ENCODE data around the gene ZCCHC3.
A peak's percentile ranks its signal among the peaks of the same experiment; 100 is the strongest.

ZCCHC3 gene

DNA sequence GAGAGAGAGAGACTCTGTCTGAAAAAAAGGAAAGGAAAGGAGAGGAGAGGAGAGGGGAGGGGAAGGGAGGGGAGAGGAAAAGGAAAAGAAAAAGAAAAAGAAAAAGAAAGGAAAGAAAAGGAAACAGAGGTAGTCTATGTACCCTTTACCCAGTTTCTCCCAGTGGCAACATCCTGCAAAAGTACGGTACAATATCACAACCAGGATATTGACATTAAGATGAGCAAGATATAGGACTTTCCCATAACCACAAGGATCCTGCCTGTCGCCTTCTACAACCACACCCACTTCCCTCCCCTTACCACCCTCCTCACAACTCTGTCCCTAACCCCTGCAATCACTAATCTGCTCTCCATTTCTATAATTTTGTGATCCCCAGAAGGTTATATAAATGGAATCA, 10.9 kb upstream of the ZCCHC3 start:
- DNase-seq: no peak

DNA sequence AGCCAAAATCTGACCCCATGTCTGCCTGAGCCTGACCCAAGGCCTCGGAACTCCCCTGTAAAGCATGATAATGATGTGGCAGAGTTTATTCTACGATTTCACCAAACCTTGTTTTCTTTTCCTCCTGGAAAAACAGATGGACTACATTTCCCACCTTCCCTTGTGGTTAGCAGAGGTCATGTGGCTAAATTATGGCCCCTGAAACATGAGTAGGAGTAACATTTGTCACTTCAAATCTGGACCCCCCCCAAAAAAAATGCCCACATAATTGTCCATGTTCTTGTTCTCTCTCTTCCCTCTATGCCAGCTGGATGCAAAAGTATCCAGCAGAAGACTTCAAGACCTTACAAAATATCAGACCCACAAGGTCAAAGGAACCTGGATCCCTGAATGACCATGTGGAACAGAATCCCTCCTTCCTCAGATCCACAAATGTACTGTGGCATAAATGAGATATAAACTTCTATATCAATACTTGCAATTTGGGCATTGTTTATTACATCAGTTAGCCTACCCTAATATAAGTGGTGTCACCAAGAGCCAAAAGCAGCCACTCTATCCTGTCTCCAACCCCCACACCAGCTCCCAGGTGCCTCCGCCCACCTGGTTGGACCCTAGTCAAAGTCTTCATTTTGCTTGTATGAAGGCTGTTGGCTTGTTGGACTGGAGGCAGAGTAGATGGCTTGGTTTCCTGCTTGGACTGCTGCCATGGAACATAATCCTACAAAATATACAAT, 8.2 kb upstream of the ZCCHC3 start:
- DNase-seq: no peak

DNA sequence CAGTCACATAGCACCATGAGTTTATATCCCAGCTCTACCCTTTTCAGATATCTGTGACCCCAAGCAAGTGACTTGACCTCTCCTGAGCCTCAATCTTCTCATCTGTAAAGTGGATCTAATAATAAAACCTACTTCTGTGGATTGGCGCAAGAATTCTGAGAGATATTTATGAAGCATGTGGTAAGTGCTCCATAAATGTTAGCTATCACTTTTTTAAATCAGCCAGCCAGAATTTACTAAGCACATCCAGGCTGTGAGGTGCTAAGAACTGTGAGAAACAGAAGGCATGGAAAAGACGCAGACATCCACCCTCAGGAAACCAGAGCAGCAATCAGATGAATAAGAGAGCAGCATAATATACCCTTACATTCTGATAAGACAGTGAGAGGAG, 7.7 kb upstream of the ZCCHC3 start:
- no peak for DNase-seq

DNA sequence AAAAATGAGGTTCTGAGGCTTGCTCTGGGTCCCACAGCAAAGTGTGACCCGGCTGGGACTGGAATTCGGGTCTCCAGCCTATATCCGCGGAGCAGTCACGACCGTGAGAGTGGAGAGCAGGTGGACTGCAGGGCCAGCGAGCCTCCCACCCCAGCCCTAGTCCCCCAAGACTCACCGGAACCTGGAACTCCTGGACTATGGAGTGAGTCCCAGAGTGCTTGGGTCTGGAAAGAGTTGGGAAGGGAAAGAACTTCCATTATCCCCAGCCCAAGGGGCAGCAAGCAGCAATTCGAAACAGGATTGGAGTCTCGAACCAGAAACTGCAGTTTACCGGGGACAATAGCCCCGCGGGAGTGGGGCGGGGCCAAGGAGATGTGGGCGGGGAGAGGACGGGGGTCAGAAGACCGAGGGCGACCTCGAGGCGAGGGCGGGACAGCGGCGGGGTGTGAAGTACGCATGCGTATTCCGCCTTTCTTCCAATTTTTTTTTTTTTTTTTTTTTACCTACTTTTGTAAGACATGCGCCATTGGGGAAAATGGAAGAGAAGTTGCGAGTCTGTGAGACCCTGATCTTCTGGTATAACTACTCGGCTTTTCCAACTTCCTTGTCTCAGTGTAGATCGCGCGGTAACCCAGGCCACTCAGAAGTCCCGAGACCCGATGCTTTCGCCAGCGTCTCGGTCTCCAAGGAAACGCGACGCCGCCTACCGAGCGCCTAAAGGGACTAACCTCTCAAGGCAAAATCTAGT, 7.1 kb upstream of the ZCCHC3 start, which contains the start of gene C20orf96:
Gene C20orf96, minus strand, starts transcription at position 667 of the 748 bp plus-strand sequence. Its CDS starts 140 bp downstream, at position 527.
- DNase-seq: peak; percentile 92

DNA sequence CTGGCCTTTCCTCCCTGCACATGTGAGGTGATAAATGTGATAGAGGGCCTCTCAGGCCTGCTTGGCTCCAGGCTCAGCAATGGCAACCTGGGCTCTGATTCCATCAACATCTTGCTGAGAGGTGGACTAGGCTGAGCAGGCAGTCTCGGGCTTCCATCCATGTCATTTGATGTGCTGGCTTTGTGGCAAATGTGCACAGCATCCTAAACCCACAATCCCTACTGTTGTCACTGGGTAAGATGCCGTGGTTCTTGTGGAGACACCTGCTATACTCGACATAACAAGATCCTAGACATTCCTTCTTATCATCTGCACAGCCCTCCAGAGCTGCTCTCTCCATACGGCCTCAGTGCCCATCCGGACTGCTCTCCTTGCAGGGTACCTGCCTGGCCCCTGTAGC, 2.8 kb upstream of the ZCCHC3 start:
- DNase-seq: no peak

DNA sequence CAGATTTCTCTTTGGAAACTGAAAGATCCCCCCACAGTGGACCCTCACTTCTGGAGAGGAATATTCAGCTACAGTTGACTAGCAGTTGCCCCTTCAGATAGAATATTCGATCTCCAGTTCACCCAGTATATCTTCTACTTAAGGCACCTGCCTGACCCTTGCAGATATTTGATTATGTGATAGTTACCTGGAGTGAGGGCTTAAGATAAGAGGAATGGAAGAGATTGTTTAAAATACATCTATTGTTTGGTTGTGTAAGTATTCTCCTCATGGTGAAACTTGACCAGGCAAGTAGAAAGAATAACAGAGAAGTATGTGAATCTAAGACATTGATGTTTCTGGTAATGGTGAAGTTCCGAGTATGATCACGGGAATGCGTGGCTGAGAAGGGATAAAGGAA, 1.6 kb upstream of the ZCCHC3 start:
- DNase-seq: no peak

DNA sequence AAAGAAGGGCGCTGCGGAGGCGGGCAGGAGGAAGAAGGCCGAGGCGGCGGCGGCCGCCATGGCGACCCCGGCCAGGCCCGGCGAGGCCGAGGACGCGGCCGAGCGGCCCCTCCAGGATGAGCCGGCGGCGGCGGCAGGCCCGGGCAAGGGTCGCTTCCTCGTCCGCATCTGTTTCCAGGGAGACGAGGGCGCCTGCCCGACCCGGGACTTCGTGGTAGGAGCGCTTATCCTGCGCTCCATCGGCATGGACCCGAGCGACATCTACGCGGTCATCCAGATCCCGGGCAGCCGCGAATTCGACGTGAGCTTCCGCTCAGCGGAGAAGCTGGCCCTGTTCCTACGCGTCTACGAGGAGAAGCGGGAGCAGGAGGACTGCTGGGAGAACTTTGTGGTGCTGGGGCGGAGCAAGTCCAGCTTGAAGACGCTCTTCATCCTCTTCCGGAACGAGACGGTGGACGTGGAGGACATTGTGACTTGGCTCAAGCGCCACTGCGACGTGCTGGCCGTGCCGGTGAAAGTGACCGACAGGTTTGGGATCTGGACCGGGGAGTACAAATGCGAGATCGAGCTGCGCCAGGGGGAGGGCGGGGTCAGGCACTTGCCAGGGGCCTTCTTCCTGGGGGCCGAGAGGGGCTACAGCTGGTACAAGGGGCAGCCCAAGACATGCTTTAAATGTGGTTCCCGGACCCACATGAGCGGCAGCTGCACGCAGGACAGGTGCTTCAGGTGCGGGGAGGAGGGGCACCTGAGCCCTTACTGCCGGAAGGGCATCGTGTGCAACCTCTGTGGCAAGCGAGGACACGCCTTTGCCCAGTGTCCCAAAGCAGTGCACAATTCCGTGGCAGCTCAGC, 780 bp downstream of the ZCCHC3 start:
- DNase-seq: peak; percentile 63

DNA sequence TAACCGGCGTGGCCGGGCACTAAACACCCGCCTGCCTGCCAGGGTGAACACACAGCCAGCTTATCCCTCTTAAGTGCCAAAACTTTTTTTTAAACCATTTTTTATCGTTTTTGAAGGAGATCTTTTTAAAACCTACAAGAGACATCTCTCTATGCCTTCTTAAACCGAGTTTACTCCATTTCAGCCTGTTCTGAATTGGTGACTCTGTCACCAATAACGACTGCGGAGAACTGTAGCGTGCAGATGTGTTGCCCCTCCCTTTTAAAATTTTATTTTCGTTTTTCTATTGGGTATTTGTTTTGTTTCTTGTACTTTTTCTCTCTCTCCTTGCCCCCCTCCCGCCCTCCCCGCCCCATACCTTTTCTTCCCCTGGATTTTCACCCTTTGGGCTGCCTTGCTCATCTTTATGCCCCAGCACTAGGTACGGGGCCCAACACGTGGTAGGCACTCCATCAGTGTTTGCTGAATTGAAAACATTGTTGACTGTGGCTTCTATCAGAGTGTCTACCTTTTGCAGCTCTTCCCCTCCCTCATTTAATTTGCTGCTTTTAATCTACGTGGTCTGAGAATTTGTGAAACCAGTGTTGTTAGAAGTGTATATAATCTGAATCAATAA, 1.5 kb downstream of the ZCCHC3 start:
- DNase-seq: no peak

- no peak for DNase-seq
Measured at GRCh38 chr20:300345-300990, 3.1 kb downstream of the ZCCHC3 start.

DNA sequence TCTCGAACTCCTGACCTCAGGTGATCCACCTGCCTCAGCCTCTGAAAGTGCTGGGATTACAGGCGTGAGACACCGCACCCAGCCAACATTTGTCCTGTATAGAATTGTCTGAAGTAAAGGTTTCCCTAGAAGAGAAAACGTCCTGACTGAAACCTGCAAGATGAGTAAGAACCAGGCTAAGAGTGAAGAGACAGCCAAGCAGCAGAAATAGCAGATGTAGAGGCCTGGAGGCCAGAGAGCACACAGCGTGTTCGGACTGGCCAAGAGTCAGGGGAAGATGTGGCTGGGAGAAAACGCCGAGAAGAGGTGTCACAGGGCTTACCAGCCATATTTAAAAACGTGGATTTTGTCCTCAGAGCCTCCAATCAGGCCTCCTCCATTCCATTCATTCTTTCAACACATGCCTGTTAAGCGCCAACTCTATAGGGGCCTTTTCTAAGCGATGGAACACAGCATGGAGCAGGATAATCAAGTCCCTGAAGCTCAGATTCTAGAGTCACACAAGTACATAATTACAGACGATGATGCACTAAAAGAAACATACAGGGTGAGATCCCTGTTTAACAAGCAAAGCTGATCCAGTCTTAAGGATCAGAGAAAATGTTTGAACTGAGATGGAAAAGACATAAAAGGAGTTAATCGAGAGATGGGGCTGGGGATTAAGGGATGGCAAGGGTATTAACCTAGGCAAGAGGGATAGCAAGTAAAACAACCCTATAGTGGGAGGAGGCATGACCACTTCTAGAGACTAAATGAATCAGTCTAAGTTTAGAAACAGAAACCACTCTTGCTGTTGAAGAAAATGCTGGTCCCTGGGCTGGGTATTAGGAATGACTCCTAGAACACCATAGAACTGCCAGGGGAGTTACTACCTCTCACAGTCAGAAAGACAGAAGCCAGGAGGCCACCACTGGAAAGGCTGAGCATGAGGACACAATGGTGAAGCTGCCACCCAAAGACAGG, 4.8 kb downstream of the ZCCHC3 start:
- no peak for DNase-seq

DNA sequence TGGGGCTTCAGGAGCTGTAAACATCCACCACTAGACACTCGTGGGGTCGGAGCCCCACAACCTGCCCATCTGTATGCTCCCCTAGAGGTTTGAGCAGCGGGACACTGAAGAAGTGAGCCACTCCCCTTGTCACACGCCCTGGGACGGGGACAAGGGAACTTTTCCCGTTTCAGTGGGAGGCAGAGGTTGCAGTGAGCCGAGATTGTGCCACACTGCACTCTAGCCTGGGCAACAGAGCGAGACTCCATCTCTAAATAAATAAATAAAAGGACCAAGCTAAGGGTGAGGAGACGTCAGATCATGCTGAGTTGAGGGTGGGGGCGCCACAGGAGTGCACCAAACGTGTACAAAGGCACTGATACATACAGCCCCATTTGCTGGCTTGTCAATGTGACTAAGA, 8.4 kb downstream of the ZCCHC3 start:
- no peak for DNase-seq

GRCh38 chr20:308427-309038, 11.2 kb downstream of the ZCCHC3 start:
- DNase-seq: no peak

DNA sequence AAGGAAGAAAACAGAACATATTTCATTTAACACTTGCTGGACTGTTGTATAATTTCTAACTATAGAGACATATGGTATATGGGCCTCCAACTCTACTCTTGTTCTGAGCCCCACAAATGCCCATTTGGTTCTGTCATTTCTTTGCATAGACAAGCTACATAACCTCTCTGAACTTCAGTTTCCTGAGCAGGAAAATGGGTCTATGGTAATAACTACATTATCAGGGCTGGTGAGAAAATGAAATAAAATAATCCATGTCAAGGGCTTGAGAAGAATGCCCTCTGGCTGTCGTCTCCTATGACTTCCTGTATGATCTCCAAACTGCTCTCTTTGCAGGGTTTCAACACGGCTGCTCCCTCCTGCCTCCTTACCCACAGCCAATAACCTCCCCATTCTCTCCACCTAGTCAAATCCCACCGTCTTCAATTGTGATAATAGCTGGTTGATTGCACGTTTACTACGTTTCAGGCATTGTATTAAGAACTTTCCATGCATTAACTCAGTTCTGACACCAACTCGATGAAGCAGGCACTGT, 12.0 kb downstream of the ZCCHC3 start:
- DNase-seq: no peak

GRCh38 chr20:309841-310644, 12.7 kb downstream of the ZCCHC3 start:
- DNase-seq: peak; percentile 98

GRCh38 chr20:310645-311044, 13.3 kb downstream of the ZCCHC3 start:
- no peak for DNase-seq

DNA sequence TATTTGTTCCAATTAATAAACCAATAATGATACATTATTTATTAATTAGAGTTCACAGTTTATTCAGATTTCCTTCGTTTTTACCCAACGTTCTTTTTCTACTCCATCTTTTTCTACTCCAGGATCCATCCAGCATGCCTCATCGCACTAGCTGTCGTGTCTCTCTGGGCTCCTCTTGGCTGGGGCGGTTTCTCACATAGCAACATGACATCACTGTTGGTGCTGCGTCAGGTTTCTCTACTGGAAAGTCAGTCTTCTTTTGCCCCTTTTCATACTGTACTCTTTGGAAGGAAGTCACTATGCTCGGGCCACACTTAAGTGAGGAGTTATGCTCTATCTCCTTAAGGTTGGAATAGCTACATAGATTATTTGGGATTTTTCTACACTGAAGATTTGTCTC, 14.2 kb downstream of the ZCCHC3 start:
- DNase-seq: no peak

DNA sequence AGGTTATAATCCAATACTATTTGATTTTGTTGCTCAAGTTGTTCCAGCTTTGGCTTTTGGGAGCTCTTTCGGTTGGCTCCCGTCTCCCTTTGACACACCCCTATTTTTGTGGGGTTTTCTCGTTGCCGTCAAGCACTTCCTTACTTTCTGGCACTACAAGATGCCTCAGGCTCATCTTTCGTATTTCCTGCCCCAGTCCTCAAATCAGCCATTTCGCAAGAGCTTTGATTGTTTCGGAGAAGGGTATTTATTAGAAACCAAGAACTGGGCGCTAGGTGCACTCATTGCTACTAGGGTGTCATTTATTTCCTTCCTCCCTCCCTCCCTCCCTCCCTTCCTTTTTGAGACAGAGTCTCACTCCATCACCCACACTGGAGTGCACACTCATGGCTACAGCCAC, 14.7 kb downstream of the ZCCHC3 start:
- DNase-seq: no peak

- DNase-seq: no peak
Measured at GRCh38 chr20:312866-313265, 15.5 kb downstream of the ZCCHC3 start.

DNA sequence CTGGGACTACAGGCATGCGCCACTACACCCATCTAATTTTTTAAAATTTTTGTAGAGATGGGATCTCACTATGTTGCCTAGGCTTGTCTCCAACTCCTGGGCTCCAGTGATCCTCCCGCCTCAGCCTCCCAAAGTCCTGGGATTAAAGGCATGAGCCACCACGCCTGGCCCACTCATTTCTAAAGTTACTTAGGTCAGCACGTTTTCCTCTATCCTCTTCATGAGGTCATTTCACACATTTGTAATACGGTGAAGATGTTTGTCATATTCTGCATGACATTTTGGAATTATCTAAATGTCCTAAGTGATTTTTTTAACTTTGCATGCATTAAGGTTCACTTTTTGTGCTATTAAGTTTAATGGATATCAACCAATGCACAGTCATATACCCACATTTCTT, 16.0 kb downstream of the ZCCHC3 start:
- no peak for DNase-seq

DNA sequence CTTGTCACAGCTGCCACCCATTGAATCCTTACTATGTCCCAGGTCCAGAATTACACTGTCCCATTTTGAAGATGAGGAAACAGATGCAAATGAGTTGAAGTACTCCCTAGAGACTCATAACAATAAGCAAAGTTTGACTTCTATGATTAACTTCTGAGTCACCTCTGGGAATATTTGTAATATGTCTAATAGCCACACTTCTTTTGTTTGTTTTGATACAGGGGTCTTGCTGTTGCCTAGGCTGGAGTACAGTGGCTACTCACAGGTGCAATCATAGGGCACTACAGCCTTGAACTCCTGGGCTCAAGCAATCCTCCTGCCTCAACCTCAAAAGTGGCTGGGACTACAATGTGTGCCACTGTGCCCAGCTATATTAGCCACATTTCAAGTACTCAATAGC, 16.6 kb downstream of the ZCCHC3 start:
- no peak for DNase-seq
